NOMO-1 (cell line): ENCODE data around the gene MAEA.
"Not testable (repeated sequence)": the region's sequence is repeated elsewhere in the genome, so short reads cannot be mapped to it uniquely, and the experiment has no call there.

Experiments
- DNase-seq, 2 experiments: peaks; one replicate each; lab custom pipeline; 2025; ENCODE audit not compliant: unreplicated experiment in 2 of 2; lab: John Stamatoyannopoulos, UW

Gene MAEA

GRCh38 chr4:1277667-1278665 is 11.7 kb upstream of the MAEA start:
- DNase-seq: no peak

GRCh38 chr4:1279253-1279652 is 10.4 kb upstream of the MAEA start:
- DNase-seq: no peak

- no peak for DNase-seq
Measured at GRCh38 chr4:1283711-1284110, 6.0 kb upstream of the MAEA start.

- DNase-seq: no peak
Measured at GRCh38 chr4:1285151-1285789, 4.4 kb upstream of the MAEA start.

GRCh38 chr4:1285790-1286553 is 3.7 kb upstream of the MAEA start:
- DNase-seq: peak in 1 of 2 experiments; percentile 34

GRCh38 chr4:1288786-1289185 is 905 bp upstream of the MAEA start:
- no peak for DNase-seq

- DNase-seq: peak in 1 of 2 experiments; percentile 18
Measured at GRCh38 chr4:1290165-1290977, 680 bp downstream of the MAEA start.

GRCh38 chr4:1291091-1291490 is 1.4 kb downstream of the MAEA start:
- DNase-seq: no peak

GRCh38 chr4:1291996-1292702 is 2.5 kb downstream of the MAEA start:
- no peak for DNase-seq

GRCh38 chr4:1292703-1293011 is 3.0 kb downstream of the MAEA start:
- DNase-seq: not testable (repeated sequence)

GRCh38 chr4:1293531-1293941 is 3.8 kb downstream of the MAEA start:
- DNase-seq: no peak

GRCh38 chr4:1293991-1294390 is 4.3 kb downstream of the MAEA start:
- no peak for DNase-seq

- DNase-seq: no peak
Measured at GRCh38 chr4:1294424-1294823, 4.7 kb downstream of the MAEA start.

- no peak for DNase-seq
Measured at GRCh38 chr4:1294891-1295290, 5.2 kb downstream of the MAEA start.

GRCh38 chr4:1295405-1296055 is 5.8 kb downstream of the MAEA start:
- DNase-seq: no peak

- DNase-seq: no peak
Measured at GRCh38 chr4:1296324-1297022, 6.8 kb downstream of the MAEA start.

GRCh38 chr4:1297023-1297395 is 7.3 kb downstream of the MAEA start:
- DNase-seq: no peak

GRCh38 chr4:1297456-1298325 is 8.0 kb downstream of the MAEA start:
- DNase-seq: no peak
